DMS 273 (cell line): ENCODE data around the gene COL17A1.
A peak's percentile ranks its signal among the peaks of the same experiment; 100 is the strongest.

ENCODE experiments used
- DNase-seq: peaks from one replicate; lab custom pipeline; 2025; ENCODE audit not compliant: unreplicated experiment; lab: John Stamatoyannopoulos, UW

Gene COL17A1

GRCh38 chr10:104034401-104035193 is 51.1 kb downstream of the COL17A1 start:
- peak; percentile 7 for DNase-seq

GRCh38 chr10:104033966-104034365 is 51.7 kb downstream of the COL17A1 start:
- no peak for DNase-seq

- DNase-seq: no peak
Measured at GRCh38 chr10:104033401-104033930, 52.2 kb downstream of the COL17A1 start.

- no peak for DNase-seq
Measured at GRCh38 chr10:104032144-104032775, 53.4 kb downstream of the COL17A1 start.

- DNase-seq: no peak
Measured at GRCh38 chr10:104031631-104032030, 54.0 kb downstream of the COL17A1 start.

GRCh38 chr10:104029521-104029860 is 56.2 kb downstream of the COL17A1 start:
- no peak for DNase-seq

GRCh38 chr10:104028823-104029520 is 56.7 kb downstream of the COL17A1 start:
- DNase-seq: no peak

- peak; percentile 18 for DNase-seq
Measured at GRCh38 chr10:104028146-104028545, 57.5 kb downstream of the COL17A1 start.

GRCh38 chr10:104026762-104027161 is 58.9 kb downstream of the COL17A1 start:
- no peak for DNase-seq

- no peak for DNase-seq
Measured at GRCh38 chr10:104025524-104025923, 60.2 kb downstream of the COL17A1 start.

- DNase-seq: no peak
Measured at GRCh38 chr10:104022026-104022425, 63.7 kb downstream of the COL17A1 start.

GRCh38 chr10:104021246-104021645 is 64.4 kb downstream of the COL17A1 start:
- no peak for DNase-seq

GRCh38 chr10:104020020-104020419 is 65.7 kb downstream of the COL17A1 start:
- DNase-seq: no peak

- no peak for DNase-seq
Measured at GRCh38 chr10:104018471-104018870, 67.2 kb downstream of the COL17A1 start.

GRCh38 chr10:104016661-104017060 is 69.0 kb downstream of the COL17A1 start:
- no peak for DNase-seq

GRCh38 chr10:104014176-104014575 is 71.5 kb downstream of the COL17A1 start:
- no peak for DNase-seq

- no peak for DNase-seq
Measured at GRCh38 chr10:104013489-104013888, 72.2 kb downstream of the COL17A1 start.

GRCh38 chr10:104011904-104012303 is 73.8 kb downstream of the COL17A1 start:
- DNase-seq: no peak

- DNase-seq: no peak
Measured at GRCh38 chr10:104005172-104005863, 80.4 kb downstream of the COL17A1 start.

GRCh38 chr10:104002911-104003310 is 82.8 kb downstream of the COL17A1 start:
- no peak for DNase-seq

GRCh38 chr10:103998805-103999204 is 86.9 kb downstream of the COL17A1 start:
- DNase-seq: no peak
